IMR-90 (cell line): Measurements from ENCODE around the gene LRRC37A3.
"Not testable (repeated sequence)": the region's sequence is repeated elsewhere in the genome, so short reads cannot be mapped to it uniquely, and the experiment has no call there.

Source experiments
- BHLHE40 ChIP-seq: fragments of 150-350 bp; IDR thresholded peaks from 2 replicates; pipeline ENCODE4 v1.6.1; 2016; ENCODE audit warnings: mild to moderate bottlenecking, low read depth, low read length
- NFE2L2 ChIP-seq: fragments of 150-350 bp; IDR thresholded peaks from 2 replicates; pipeline ENCODE4 v1.6.1; 2016; ENCODE audit warnings: low read depth, mild to moderate bottlenecking, low read length
- POLR2A ChIP-seq: IDR thresholded peaks from 2 replicates; pipeline ENCODE4 v1.6.1; 2012; ENCODE audit warnings: mild to moderate bottlenecking, low read depth, low read length
- RAD21 ChIP-seq: IDR thresholded peaks from 2 replicates; pipeline ENCODE4 v1.6.1; 2012; ENCODE audit warnings: low read length, improper control_type of control experiment
- RCOR1 ChIP-seq: IDR thresholded peaks from 2 replicates; pipeline ENCODE4 v1.6.1; 2012; ENCODE audit warnings: mild to moderate bottlenecking, low read length, improper control_type of control experiment; ENCODE audit not compliant: insufficient replicate concordance
- SMC3 ChIP-seq: fragments of 150-350 bp; IDR thresholded peaks from 2 replicates; pipeline ENCODE4 v1.6.1; 2016; ENCODE audit warnings: low read depth, mild to moderate bottlenecking, antibody characterized with exemption, low read length, moderate library complexity
- TF ChIP-seq, protein P1 (sequence below): conservative IDR thresholded peaks from 2 replicates; pipeline ENCODE4 v1.5.1; 2012; ENCODE audit warnings: mild to moderate bottlenecking, low read depth, low read length, improper control_type of control experiment

DNA sequence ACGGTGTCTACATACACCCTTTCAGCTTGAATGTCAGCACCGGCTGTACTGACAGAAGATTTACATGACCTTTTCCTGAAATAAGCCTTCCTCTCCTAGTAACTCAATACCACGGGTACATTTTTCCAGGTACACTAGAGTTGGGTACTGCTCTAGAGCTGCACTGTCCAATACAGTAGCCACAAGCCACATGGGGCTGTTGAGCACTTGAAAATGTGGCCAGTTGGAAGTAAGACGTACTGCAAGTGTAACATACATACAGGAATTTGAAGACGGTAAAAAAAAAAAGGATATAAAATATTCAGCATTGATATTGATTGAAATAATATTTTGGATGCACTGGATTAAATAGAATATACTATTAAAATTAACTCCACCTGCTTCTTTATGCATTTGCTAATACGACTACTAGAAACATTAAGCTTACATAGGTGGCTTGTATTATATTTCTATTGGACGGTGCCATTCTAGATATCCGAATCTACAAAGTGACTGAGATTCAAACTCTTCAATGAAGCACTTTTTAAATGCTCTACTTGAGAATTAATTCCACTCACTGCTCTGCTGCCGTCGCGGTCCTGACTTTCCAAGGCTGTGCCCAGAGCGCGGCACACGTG, 46.1 kb upstream of the LRRC37A3 start:
- TF ChIP-seq, protein P1, sequence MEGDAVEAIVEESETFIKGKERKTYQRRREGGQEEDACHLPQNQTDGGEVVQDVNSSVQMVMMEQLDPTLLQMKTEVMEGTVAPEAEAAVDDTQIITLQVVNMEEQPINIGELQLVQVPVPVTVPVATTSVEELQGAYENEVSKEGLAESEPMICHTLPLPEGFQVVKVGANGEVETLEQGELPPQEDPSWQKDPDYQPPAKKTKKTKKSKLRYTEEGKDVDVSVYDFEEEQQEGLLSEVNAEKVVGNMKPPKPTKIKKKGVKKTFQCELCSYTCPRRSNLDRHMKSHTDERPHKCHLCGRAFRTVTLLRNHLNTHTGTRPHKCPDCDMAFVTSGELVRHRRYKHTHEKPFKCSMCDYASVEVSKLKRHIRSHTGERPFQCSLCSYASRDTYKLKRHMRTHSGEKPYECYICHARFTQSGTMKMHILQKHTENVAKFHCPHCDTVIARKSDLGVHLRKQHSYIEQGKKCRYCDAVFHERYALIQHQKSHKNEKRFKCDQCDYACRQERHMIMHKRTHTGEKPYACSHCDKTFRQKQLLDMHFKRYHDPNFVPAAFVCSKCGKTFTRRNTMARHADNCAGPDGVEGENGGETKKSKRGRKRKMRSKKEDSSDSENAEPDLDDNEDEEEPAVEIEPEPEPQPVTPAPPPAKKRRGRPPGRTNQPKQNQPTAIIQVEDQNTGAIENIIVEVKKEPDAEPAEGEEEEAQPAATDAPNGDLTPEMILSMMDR = not testable (repeated sequence)
- TF ChIP-seq SMC3, POLR2A, RAD21, RCOR1, NFE2L2, BHLHE40: not testable (repeated sequence)
